C4-2B (cell line): ENCODE measurements around the gene CDK14.
A peak's percentile ranks its signal among the peaks of the same experiment; 100 is the strongest.

Experiments used
- H3K27ac ChIP-seq: fragments of 450-650 bp; 2 replicates; pipeline ENCODE4 v1.5.1; 2017
- CTCF ChIP-seq: fragments of 450-650 bp; conservative IDR thresholded peaks from 2 replicates; pipeline ENCODE4 v1.5.1; 2017; ENCODE audit warnings: mild to moderate bottlenecking
- ZFX ChIP-seq: fragments of 450-650 bp; IDR thresholded peaks from 2 replicates; pipeline ENCODE4 v1.6.1; 2017

CDK14 gene

GRCh38 chr7:91034459-91035368 is 438.6 kb downstream of the CDK14 start:
- TF ChIP-seq CTCF (peak; percentile 94), ZFX (no peak)
- no peak overlapping the region for H3K27ac ChIP-seq

GRCh38 chr7:91039033-91039432 is 442.9 kb downstream of the CDK14 start:
- H3K27ac ChIP-seq: no peak overlapping the region
- TF ChIP-seq CTCF: no peak
- TF ChIP-seq ZFX: no peak

GRCh38 chr7:91041141-91041540 is 445.0 kb downstream of the CDK14 start:
- H3K27ac ChIP-seq: no peak overlapping the region
- TF ChIP-seq ZFX (no peak), CTCF (no peak)

GRCh38 chr7:91041901-91042484 is 445.9 kb downstream of the CDK14 start:
- H3K27ac ChIP-seq: no peak overlapping the region
- TF ChIP-seq CTCF: no peak
- no peak for TF ChIP-seq ZFX

GRCh38 chr7:91043186-91043585 is 447.1 kb downstream of the CDK14 start:
- TF ChIP-seq ZFX (no peak), CTCF (no peak)
- no peak overlapping the region for H3K27ac ChIP-seq

- no peak overlapping the region for H3K27ac ChIP-seq
- TF ChIP-seq CTCF (no peak), ZFX (no peak)
Measured at GRCh38 chr7:91043924-91044645, 448.0 kb downstream of the CDK14 start.

GRCh38 chr7:91045606-91046005 is 449.5 kb downstream of the CDK14 start:
- TF ChIP-seq ZFX (no peak), CTCF (no peak)
- no peak overlapping the region for H3K27ac ChIP-seq
